Posterior cingulate gyrus (tissue), 11 donors: ENCODE data around the gene RASSF4.
A peak's percentile ranks its signal among the peaks of the same experiment; 100 is the strongest.

ENCODE experiments used
- DNase-seq, 10 donors: peaks; one replicate each; pipeline versions ENCODE4 v3.0.0 to v3.0.0-alpha.2; 2020 to 2021; ENCODE audit warnings: mixed read lengths in 3 of 10
- intact Hi-C: fragments of 100-400 bp; cut with DNase I; formaldehyde crosslinking; loops from one replicate; pipeline ENCODE4 v1.15.1; 2023

Gene RASSF4

GRCh38 chr10:44973323-44974081 lies 13.9 kb downstream of the RASSF4 start:
- intact Hi-C loops, result loop anchor here (5.0 to 10.0 kb wide), 2 partner anchors 96 to 589 kb away; partner anchors contain the start of gene CXCL12
- DNase-seq, result peak in 1 of 10 donors; percentile 76

- intact Hi-C loops, result loop anchor here (5.0 to 10.0 kb wide), 2 partner anchors 97 to 589 kb away; partner anchors contain the start of gene CXCL12
- peak in 2 of 10 donors; percentile 54 to 80 for DNase-seq
Observed at GRCh38 chr10:44974082-44974627, 14.6 kb downstream of the RASSF4 start.

- peak in 8 of 10 donors; percentile 53 to 96 (median 66) for DNase-seq
- intact Hi-C loops, result loop anchor here (1.0 to 10.0 kb wide), 3 partner anchors 43 to 590 kb away; partner anchors contain the start of gene CXCL12
Observed at GRCh38 chr10:44974628-44975430, 15.2 kb downstream of the RASSF4 start.

DNA sequence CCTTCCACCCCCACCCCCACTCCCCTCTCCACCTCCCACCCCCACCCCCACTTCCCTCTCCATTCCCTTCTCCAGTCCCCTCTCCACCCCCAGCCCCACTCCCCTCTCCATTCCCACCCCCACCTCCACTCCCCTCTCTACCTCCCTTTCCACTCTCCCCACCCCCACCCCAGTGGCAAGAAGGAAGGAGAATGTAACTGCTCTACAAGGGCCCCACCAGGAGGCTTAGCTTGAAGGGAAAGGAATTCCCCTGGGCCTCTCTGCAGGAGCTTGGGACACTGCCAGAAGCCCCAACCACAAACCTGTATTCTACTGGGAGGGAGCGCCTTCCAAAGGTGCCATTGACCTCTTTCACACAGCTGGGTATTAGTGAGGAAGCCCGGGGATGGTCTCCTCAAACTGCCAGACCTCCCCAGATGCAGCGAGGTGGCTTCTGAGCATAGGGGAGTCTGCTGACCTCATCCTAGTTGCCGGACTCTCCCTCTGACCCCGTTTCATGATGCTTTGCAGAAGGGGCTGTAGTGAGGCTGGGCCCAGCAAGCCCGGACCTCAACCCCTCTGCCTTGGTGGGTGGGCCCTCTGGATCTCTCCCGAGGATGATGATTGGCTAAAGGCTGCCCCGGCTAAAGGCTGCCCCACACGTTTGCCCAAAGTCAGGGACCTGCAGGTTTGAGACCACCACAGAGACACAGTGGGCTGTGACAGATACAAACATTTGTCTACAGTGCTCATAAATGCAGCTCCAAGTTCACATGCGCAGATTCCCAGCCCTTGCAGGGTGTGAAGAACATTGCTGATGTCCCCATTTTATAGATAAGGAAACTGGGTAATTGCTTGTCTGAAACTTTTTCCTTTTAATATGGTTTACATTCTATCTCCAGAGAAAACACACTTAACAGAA lies 16.1 kb downstream of the RASSF4 start:
- DNase-seq, result peak in 2 of 10 donors; percentile 66 to 67
- intact Hi-C loops, result loop anchor here (1.0 to 10.0 kb wide), 2 partner anchors 43 to 591 kb away; partner anchors contain the start of gene CXCL12

DNA sequence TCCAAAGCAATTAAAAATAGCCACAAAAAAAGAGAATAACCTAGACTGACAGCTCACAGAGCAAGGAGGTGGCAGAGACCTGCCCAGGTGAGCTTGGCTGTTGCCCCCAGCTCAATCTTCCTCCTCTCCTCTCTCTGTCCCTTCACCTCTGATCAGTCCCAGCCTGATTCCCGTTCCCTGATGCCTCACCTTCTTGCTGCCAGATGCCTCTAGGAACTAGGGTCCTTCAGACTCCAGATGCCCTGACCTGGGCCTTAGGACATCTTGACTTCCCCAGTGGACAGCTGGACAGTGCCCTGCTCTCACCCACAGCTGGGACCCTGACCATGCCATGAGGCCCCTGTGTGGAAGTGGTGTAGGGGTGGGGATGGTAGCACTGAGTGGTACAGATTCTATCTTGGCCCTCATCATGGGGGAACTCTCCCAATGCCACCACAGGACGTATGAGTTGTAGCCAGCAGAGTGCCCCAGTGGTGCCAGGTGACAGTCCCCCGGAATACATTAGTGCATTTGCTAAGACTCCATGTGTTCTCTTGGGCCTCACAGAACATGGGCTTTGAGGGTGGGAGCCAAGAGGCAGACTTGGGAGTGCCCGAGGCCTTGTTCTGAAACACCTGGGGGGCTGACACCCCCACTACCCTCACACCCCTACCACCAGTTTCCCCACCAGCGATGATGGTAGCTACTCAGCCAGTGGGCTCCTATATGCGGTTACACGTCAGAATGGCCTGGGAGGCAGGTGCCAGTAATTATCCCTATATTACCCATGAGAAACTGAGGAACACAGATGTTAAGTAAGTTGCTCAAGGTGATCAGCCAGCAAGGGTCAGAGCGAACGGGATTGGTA lies 17.0 kb downstream of the RASSF4 start:
- DNase-seq, result peak in 2 of 10 donors; percentile 57 to 64
- intact Hi-C loops, result loop anchor here (10.0 kb wide), 1 partner anchor 592 kb away; the partner anchor contains the start of gene CXCL12

GRCh38 chr10:44977287-44978212 lies 17.9 kb downstream of the RASSF4 start:
- DNase-seq, result peak in 4 of 10 donors; percentile 6 to 83 (median 70)
- intact Hi-C loops, result loop anchor here (10.0 kb wide), 1 partner anchor 593 kb away; the partner anchor contains the start of gene CXCL12

GRCh38 chr10:44978213-44978569 lies 18.6 kb downstream of the RASSF4 start:
- intact Hi-C loops, result loop anchor here (10.0 kb wide), 1 partner anchor 593 kb away; the partner anchor contains the start of gene CXCL12
- peak in 2 of 10 donors; percentile 46 to 69 for DNase-seq

DNA sequence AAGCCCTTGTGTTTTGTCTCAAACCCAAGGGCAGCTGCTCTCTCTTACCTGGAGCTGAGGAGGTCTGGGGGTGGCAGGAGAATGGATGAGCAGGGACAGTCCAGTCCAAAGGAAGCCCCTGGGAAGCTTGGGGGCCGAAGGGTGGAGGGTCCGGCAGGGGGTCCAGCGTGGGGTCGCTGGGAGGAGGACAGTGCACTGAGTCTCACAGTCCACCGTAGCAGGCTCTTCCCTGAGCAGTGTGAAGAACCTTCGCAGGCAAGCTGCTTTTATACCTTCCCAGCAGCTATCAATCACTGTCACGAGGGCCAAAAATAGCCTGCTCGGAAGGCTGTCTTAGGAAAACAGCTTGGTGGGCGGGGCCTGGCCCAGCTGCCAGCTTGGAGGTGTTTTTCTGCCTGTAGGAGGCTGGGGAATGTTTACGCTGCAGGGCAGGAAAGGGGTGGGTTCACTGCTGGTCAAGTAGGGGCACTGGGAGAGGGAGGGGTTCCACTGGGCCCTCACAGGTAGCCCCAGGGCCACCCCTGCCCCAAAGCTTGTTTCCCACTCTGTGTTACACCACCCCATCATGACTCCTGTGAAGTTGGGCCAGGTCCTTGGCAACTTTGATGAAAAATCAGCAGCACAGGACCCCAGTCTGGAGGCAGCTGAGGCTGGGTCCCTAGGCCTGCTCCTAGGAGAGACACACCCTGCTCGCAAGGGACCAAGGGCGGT lies 19.1 kb downstream of the RASSF4 start, which contains the start of gene DEPP1:
Gene DEPP1 (minus strand): TSS at position 240 of the 711 bp plus-strand sequence. CDS start 779 bp downstream, outside the sequence.
- intact Hi-C loops, result loop anchor here (10.0 kb wide), 1 partner anchor 594 kb away; the partner anchor contains the start of gene CXCL12
- DNase-seq, result peak in 8 of 10 donors; percentile 53 to 96 (median 78)

GRCh38 chr10:44979281-44980191 lies 19.9 kb downstream of the RASSF4 start:
- DNase-seq, result peak in 3 of 10 donors; percentile 12 to 64 (median 63)
- intact Hi-C loops, result loop anchor here (10.0 kb wide), 1 partner anchor 595 kb away; the partner anchor contains the start of gene CXCL12

- DNase-seq, result peak in 3 of 10 donors; percentile 53 to 80 (median 76)
Observed at GRCh38 chr10:44980309-44981171, 20.9 kb downstream of the RASSF4 start.

DNA sequence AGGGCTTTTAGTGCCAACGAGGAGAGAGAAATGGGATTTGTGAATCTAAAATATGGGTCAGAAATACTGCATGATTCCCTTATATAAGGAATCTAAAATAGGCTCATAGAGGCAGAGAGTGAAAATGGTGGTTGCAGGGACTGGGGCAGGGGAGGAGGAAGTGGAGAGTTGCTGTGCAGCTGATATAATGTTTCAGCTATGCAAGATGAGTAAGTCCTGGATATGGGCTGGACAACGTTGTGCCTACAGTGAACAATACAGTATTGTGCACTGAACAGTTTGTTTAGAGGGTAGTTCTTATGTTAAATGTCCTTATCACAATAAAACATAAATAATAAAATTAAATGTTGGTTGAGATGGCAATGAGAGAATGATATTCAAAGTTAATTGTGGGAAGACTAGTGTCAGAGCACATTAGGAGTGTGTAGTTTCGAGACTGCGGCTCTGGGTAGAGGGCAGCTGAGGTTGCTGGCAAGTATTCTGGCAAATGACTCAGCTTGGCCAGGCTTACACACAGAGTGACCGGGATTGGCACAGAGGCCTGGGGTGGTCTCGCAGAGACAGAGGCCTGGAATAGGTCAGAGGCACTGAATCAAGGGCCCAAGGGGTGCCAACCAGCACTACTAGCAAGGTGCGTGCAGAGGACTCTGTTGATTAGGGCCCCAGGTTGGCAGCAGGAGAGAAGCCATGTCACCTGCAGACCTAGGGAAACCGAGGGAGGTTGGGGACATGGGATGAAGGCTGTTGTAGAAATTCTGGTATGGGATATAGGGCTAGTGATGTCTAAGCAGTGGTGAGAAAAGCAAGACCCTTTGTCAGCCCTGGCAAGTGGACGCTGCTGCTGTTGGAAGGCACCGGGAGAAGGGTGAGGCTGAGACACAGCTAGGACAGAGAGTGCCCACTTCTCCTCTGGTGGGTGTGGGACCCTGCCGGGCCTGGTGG lies 21.8 kb downstream of the RASSF4 start:
- intact Hi-C loops, result no loop called here

More at GRCh38 chr10:44980309-44981171, 20.9 kb downstream of the RASSF4 start:
- intact Hi-C loops, result no loop called here

DNA sequence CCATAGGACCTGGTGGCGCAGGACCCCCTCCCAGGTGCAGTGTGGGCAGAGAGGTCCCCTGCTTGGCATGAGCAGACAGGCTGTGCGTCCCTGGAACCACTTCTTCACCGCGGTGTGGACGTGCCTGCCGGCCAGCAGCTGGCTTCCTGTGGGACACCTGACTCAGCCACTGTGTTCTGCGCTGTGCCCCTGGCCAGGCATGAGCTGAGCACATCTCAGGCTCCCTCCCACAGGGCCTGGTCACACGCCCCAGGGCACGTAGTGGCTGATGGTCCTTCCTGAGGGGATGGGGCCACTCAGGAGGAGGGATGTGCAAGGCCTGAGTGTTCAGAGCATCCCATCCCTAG lies 22.5 kb downstream of the RASSF4 start:
- DNase-seq, result peak in 3 of 10 donors; percentile 66 to 80 (median 71)
- intact Hi-C loops, result no loop called here

More for the DNA sequence above, 21.8 kb downstream of the RASSF4 start:
- peak in 3 of 10 donors; percentile 75 to 91 (median 84) for DNase-seq

- intact Hi-C loops, result no loop called here
- peak in 4 of 10 donors; percentile 6 to 74 (median 56) for DNase-seq
Observed at GRCh38 chr10:44982496-44982895, 22.9 kb downstream of the RASSF4 start.
